Measurements from ENCODE around the gene SPTBN4.
A peak's percentile ranks its signal among the peaks of the same experiment; 100 is the strongest.

Gene SPTBN4

DNA sequence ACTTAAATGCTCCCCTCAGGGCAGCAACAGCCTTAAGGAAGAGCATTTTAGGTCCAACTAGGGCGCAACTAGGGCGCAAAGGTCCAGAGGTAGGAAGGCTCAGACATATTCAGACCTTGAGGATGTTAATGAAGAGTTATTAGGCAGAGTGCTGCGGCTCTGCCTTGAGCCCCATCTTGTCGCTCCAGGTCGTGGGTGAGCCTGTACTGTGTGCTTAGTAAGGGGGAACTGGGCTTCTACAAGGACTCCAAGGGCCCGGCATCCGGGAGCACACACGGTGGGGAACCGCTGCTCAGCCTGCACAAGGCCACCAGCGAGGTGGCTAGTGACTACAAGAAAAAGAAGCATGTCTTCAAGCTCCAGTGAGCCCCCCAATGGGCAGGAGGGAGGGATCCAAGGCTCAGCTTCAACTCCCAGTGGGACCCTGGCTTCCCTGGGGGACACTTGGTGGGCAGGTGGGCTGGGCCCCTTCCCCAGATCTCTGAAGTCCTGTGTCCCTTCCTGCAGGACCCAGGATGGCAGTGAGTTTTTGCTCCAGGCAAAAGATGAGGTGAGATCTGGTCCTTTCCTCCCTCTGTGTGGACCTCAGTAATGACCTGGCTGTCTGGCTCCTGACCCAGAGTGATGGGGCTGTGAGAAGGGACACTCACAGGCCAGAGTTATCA, 105.2 kb downstream of the SPTBN4 start:
- Histone ChIP-seq H3K36me3 (ENCODE audit: control insufficient read depth, insufficient read depth, low read length) (no peaks in the 10 kb centered on the region), H3K9ac (ENCODE audit: low read length) (no peak overlapping the region), H3K4me3 (ENCODE audit: low read depth, low read length) (no peak overlapping the region), H3K9me3 (ENCODE audit: control insufficient read depth, insufficient read depth, low read depth, low read length) (no peaks in the 10 kb centered on the region), H3K4me1 (ENCODE audit: control insufficient read depth, insufficient read depth, low read length) (0 out of 2 replicates have a peak, but pooled peaks cover 5% of the 10 kb centered on the region), H3K27me3 (ENCODE audit: control insufficient read depth, insufficient read depth, low read length) (peaks cover 34% of the 10 kb centered on the region), H3K27ac (ENCODE audit: low read depth, low read length) (no peak overlapping the region)

DNA sequence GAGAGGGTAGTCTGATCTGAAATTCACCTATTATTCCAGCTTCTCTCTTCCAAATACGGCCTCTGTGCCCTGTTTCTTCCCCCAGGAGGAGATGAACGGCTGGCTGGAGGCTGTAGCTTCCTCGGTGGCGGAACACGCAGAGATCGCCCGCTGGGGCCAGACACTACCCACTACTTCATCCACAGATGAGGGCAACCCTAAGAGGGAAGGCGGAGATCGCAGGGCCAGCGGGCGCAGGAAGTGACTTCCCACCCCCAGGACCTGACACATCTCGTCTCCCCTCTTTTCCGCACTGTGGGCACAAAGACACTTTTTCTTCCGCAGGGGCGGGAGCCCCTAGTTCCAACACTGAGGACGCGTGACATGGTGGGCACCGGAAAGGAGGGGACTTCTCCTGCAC, 108.5 kb downstream of the SPTBN4 start:
- no peak overlapping the region for H3K9ac ChIP-seq (ENCODE audit: low read length)
- peaks cover under 1% of the 10 kb centered on the region; the same call in 1 of the 2 replicates for H3K27me3 ChIP-seq (ENCODE audit: control insufficient read depth, insufficient read depth, low read length)
- 0 out of 2 replicates have a peak, but pooled peaks cover 7% of the 10 kb centered on the region for H3K4me1 ChIP-seq (ENCODE audit: control insufficient read depth, insufficient read depth, low read length)
- no peak overlapping the region for H3K27ac ChIP-seq (ENCODE audit: low read depth, low read length)
- peaks cover 5% of the 10 kb centered on the region for H3K36me3 ChIP-seq (ENCODE audit: control insufficient read depth, insufficient read depth, low read length)
- H3K9me3 ChIP-seq (ENCODE audit: control insufficient read depth, insufficient read depth, low read depth, low read length): no peaks in the 10 kb centered on the region
- H3K4me3 ChIP-seq (ENCODE audit: low read depth, low read length): peak overlapping the region; percentile 92

DNA sequence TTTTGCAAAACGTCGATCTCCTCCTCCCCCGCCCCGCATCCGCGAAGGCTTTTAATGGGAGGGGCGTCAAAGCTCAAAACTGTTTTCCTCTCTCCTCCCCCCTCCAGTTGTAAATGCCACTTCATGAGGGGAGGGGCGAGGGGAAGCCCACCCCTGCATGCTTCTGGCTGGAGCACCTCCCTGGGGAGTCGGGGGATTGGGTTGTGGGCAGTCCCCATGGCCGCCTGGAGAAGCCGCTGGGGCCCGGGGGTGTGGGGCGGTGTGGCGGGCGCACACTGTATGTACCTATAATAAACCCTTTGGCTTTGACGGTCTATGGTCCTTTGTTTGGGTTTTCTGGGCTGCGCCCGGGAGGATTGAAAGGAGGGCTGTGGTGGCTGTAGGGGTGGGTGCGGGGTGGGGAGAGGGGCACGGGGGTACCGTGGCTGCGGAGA, 109.4 kb downstream of the SPTBN4 start:
- Histone ChIP-seq H3K27me3 (ENCODE audit: control insufficient read depth, insufficient read depth, low read length) (no peaks in the 10 kb centered on the region), H3K4me3 (ENCODE audit: low read depth, low read length) (peak overlapping the region; percentile 92), H3K36me3 (ENCODE audit: control insufficient read depth, insufficient read depth, low read length) (peaks cover 13% of the 10 kb centered on the region), H3K27ac (ENCODE audit: low read depth, low read length) (no peak overlapping the region; the same call in 1 of the 2 replicates), H3K9ac (ENCODE audit: low read length) (no peak overlapping the region), H3K9me3 (ENCODE audit: control insufficient read depth, insufficient read depth, low read depth, low read length) (no peaks in the 10 kb centered on the region), H3K4me1 (ENCODE audit: control insufficient read depth, insufficient read depth, low read length) (0 out of 2 replicates have a peak, but pooled peaks cover 7% of the 10 kb centered on the region)

DNA sequence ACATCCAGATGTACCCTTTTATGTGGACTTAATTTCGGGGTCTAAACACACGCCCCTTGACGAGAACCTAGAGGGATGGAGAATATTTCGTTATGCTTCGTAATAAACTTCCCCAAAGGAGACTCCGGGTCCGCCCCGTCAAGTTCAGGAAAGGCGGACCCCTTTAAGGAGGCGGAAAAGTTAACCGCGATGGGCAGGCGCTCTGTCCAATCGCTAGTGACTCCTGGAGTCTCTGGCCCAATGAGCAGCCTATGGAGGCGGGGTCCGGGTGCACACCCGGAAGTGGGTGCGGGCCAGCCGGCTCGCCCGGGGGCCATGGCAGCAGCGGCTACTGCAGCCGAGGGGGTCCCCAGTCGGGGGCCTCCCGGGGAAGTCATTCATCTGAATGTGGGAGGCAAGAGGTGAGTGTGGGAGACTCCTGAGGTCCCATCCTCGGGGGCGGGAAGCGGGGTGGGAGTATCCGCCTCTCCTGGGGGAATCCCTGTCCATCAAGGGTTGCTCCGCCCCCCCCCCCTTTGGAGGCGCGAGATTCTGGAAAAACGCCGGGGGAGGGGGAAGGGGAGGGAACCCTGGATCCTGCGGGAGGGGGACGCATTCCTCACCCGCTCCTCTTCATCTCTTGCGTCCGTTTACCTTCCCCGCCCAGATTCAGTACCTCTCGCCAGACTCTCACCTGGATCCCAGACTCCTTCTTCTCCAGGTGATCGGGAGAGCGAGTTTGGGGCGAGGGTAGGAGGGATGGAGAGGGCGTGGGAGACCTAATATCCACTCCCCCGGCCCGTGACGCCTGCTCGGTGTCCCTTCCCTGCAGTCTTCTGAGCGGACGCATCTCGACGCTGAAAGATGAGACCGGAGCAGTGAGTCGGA, 110.0 kb downstream of the SPTBN4 start, which contains the start of gene SHKBP1:
Gene SHKBP1 (plus strand): TSS at position 289 of the 867 bp plus-strand sequence. CDS start 27 bp downstream, at position 316.
- Histone ChIP-seq H3K9ac (ENCODE audit: low read length) (peak within 1 kb of the TSS; percentile 67), H3K27me3 (ENCODE audit: control insufficient read depth, insufficient read depth, low read length) (no peaks in the 10 kb centered on the region), H3K9me3 (ENCODE audit: control insufficient read depth, insufficient read depth, low read depth, low read length) (no peaks in the 10 kb centered on the region), H3K4me1 (ENCODE audit: control insufficient read depth, insufficient read depth, low read length) (0 out of 2 replicates have a peak, but pooled peaks cover 7% of the 10 kb centered on the region), H3K4me3 (ENCODE audit: low read depth, low read length) (peak within 1 kb of the TSS; percentile 92), H3K27ac (ENCODE audit: low read depth, low read length) (peak within 1 kb of the TSS; percentile 63; the same call in 1 of the 2 replicates), H3K36me3 (ENCODE audit: control insufficient read depth, insufficient read depth, low read length) (peaks cover 19% of the 10 kb centered on the region)

DNA sequence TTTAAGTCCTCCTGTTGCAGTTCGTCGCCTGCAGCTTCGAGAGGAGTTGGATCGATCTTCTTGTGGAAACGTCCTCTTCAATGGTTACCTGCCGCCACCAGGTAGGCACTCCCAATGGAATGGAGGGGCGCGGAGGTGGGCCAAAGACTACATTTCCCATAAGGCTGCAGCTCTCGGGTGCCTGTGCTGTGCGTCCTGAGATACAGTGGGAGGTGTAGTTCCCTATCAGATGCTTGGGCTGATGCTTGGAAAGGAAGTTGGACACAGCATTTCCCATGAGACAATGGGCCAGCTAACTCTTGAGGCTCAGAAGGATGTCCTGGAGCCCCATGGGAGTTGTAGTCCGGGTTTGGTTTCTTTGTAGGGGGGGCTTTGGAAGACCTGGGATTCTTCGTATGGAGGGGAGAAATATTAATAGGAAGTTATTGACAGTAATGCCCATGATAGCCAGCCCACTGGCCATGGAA, 111.7 kb downstream of the SPTBN4 start:
- Histone ChIP-seq H3K9ac (ENCODE audit: low read length) (no peak overlapping the region), H3K27me3 (ENCODE audit: control insufficient read depth, insufficient read depth, low read length) (no peaks in the 10 kb centered on the region), H3K36me3 (ENCODE audit: control insufficient read depth, insufficient read depth, low read length) (peaks cover 33% of the 10 kb centered on the region), H3K27ac (ENCODE audit: low read depth, low read length) (no peak overlapping the region), H3K9me3 (ENCODE audit: control insufficient read depth, insufficient read depth, low read depth, low read length) (no peaks in the 10 kb centered on the region), H3K4me3 (ENCODE audit: low read depth, low read length) (peak overlapping the region; percentile 27), H3K4me1 (ENCODE audit: control insufficient read depth, insufficient read depth, low read length) (0 out of 2 replicates have a peak, but pooled peaks cover 7% of the 10 kb centered on the region)

DNA sequence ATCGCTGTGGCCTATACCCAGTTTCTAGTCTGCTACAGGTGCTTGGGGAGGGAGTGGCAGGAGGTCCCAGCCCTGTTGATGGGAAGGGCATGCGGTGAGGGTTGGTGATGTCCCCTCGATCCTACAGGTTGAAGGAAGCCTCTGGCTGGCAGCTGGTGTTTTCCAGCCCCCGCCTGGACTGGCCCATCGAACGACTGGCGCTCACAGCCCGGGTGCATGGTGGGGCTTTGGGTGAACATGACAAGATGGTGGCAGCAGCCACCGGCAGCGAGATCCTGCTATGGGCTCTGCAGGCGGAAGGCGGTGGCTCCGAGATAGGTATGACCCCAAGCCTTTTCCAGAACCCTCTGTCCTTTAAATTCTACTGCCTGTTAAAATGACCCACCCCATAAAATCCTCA, 113.8 kb downstream of the SPTBN4 start:
- H3K4me1 ChIP-seq (ENCODE audit: control insufficient read depth, insufficient read depth, low read length): 0 out of 2 replicates have a peak, but pooled peaks cover 7% of the 10 kb centered on the region
- H3K27ac ChIP-seq (ENCODE audit: low read depth, low read length): no peak overlapping the region
- no peaks in the 10 kb centered on the region for H3K9me3 ChIP-seq (ENCODE audit: control insufficient read depth, insufficient read depth, low read depth, low read length)
- H3K9ac ChIP-seq (ENCODE audit: low read length): no peak overlapping the region
- peaks cover 43% of the 10 kb centered on the region for H3K36me3 ChIP-seq (ENCODE audit: control insufficient read depth, insufficient read depth, low read length)
- H3K4me3 ChIP-seq (ENCODE audit: low read depth, low read length): no peak overlapping the region
- no peaks in the 10 kb centered on the region for H3K27me3 ChIP-seq (ENCODE audit: control insufficient read depth, insufficient read depth, low read length)

DNA sequence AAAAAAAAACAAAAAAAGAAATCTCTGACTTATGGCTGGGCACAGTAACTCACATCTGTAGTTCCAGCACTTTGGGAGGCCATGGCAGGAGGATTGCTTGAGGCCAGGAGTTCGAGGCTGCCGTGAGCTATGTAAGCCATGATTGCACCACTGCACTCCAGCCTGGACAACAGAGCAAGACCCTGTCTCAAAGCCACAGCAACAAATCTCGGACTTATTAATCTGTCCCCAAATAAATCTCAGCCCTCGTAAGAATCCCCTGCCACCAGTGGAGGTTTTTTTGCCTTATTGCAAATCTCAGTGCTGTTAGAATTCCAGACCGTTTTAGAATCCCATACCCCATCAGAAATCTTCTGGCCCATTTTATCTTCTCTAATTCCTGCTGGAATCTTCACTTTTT, 114.7 kb downstream of the SPTBN4 start:
- Histone ChIP-seq H3K4me1 (ENCODE audit: control insufficient read depth, insufficient read depth, low read length) (0 out of 2 replicates have a peak, but pooled peaks cover 5% of the 10 kb centered on the region), H3K27me3 (ENCODE audit: control insufficient read depth, insufficient read depth, low read length) (no peaks in the 10 kb centered on the region), H3K27ac (ENCODE audit: low read depth, low read length) (no peak overlapping the region), H3K9ac (ENCODE audit: low read length) (no peak overlapping the region), H3K9me3 (ENCODE audit: control insufficient read depth, insufficient read depth, low read depth, low read length) (no peaks in the 10 kb centered on the region), H3K4me3 (ENCODE audit: low read depth, low read length) (no peak overlapping the region), H3K36me3 (ENCODE audit: control insufficient read depth, insufficient read depth, low read length) (peaks cover 50% of the 10 kb centered on the region)

DNA sequence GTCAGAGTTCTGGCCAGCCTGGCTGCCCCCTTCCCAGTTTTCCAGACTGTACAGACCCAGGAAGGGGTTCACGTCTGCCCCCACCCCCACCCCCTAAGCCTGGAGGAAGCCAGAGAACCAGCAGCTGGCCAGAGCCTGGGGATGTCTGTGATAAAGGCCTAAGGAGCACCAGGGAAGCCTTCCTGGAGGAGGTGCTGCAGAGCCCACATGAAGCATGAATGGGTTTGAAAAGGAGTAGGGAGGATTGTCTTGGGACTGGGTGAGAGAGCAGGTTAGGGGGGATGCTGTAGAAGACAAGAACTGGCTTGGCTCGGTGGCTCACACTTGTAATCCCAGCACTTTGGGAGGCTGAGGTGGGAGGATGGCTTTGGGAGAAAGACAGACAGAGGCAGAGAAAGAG, 115.7 kb downstream of the SPTBN4 start:
- H3K9me3 ChIP-seq (ENCODE audit: control insufficient read depth, insufficient read depth, low read depth, low read length): no peaks in the 10 kb centered on the region
- H3K4me1 ChIP-seq (ENCODE audit: control insufficient read depth, insufficient read depth, low read length): 0 out of 2 replicates have a peak, but pooled peaks cover 5% of the 10 kb centered on the region
- H3K27me3 ChIP-seq (ENCODE audit: control insufficient read depth, insufficient read depth, low read length): no peaks in the 10 kb centered on the region
- H3K4me3 ChIP-seq (ENCODE audit: low read depth, low read length): no peak overlapping the region
- H3K9ac ChIP-seq (ENCODE audit: low read length): no peak overlapping the region
- no peak overlapping the region for H3K27ac ChIP-seq (ENCODE audit: low read depth, low read length)
- H3K36me3 ChIP-seq (ENCODE audit: control insufficient read depth, insufficient read depth, low read length): peaks cover 58% of the 10 kb centered on the region

DNA sequence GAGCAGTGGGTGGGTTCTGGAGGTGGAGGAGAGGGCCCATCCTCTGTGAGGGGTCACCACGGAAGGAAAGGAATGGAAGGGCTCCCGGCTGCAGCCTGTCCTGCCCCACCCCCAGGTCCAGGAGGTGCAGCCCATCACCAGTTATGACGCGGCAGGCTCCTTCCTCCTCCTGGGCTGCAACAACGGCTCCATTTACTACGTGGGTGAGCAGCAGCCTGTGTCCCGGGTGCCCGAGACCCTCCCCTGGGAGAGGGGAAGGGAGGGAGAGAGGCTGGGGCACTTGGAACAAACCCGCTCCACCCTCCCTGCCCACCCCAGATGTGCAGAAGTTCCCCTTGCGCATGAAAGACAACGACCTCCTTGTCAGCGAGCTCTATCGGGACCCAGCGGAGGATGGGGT, 116.5 kb downstream of the SPTBN4 start:
- H3K9me3 ChIP-seq (ENCODE audit: control insufficient read depth, insufficient read depth, low read depth, low read length): no peaks in the 10 kb centered on the region
- no peak overlapping the region for H3K4me3 ChIP-seq (ENCODE audit: low read depth, low read length)
- H3K9ac ChIP-seq (ENCODE audit: low read length): no peak overlapping the region
- H3K36me3 ChIP-seq (ENCODE audit: control insufficient read depth, insufficient read depth, low read length): peaks cover 64% of the 10 kb centered on the region
- H3K4me1 ChIP-seq (ENCODE audit: control insufficient read depth, insufficient read depth, low read length): 0 out of 2 replicates have a peak, but pooled peaks cover under 1% of the 10 kb centered on the region
- no peaks in the 10 kb centered on the region for H3K27me3 ChIP-seq (ENCODE audit: control insufficient read depth, insufficient read depth, low read length)
- no peak overlapping the region for H3K27ac ChIP-seq (ENCODE audit: low read depth, low read length)

DNA sequence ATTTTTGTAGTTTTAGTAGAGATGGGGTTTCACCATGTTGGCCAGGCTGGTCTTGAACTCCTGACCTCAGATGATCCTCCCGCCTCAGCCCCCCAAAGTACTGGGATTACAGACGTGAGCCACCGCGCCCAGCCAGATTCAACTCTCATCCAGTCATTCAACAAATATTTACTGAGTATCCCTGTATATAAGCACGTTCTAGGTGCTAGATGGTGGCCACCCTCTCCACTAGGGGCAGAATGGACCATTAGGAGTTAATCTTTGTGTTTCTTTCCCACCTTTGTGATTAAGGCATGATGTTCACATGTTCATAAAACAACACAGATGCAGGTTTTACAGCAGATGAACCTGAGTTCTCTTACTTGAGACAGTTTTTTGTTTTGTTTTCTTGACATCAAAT, 117.2 kb downstream of the SPTBN4 start:
- no peak overlapping the region for H3K4me3 ChIP-seq (ENCODE audit: low read depth, low read length)
- H3K36me3 ChIP-seq (ENCODE audit: control insufficient read depth, insufficient read depth, low read length): peaks cover 69% of the 10 kb centered on the region
- H3K4me1 ChIP-seq (ENCODE audit: control insufficient read depth, insufficient read depth, low read length): no peaks in the 10 kb centered on the region
- no peaks in the 10 kb centered on the region for H3K27me3 ChIP-seq (ENCODE audit: control insufficient read depth, insufficient read depth, low read length)
- H3K9ac ChIP-seq (ENCODE audit: low read length): no peak overlapping the region
- H3K9me3 ChIP-seq (ENCODE audit: control insufficient read depth, insufficient read depth, low read depth, low read length): no peaks in the 10 kb centered on the region
- H3K27ac ChIP-seq (ENCODE audit: low read depth, low read length): no peak overlapping the region
